Spleen (tissue), 11 donors: ENCODE results near the gene HSD17B14. TPM values are rescaled to one million over a fixed set of nuclear protein-coding genes. Genes with fewer than 3 reads are reported as not detected.
"Not testable (repeated sequence)": the region's sequence is repeated elsewhere in the genome, so short reads cannot be mapped to it uniquely, and the experiment has no call there.

Experiments used
- DNase-seq: peaks from one replicate; pipeline ENCODE4 v3.0.0-alpha.2; 2020
- H3K27ac ChIP-seq, 8 donors: fragments of 200-600 bp; sonication (generic) in 7 of 8; 1 replicate in 4 of 8; 2 replicates in 4 of 8; pipeline versions ENCODE4 v1.5.0 to v1.8.0; 2016 to 2021; ENCODE audit warnings: inconsistent platforms in 4 of 8, mild to moderate bottlenecking in 4 of 8, moderate library complexity in 1 of 8
- H3K27me3 ChIP-seq, 7 donors: fragments of 200-600 bp; sonication (generic) in 6 of 7; replicated peaks in 1 of 7; 1 replicate in 4 of 7; 2 replicates in 3 of 7; pipeline versions ENCODE4 v1.5.0 to v1.8.0; 2016 to 2021; ENCODE audit warnings: inconsistent platforms in 3 of 7, mild to moderate bottlenecking in 1 of 7
- H3K36me3 ChIP-seq, 6 donors: fragments of 200-600 bp; sonication (generic) in 5 of 6; 1 replicate in 4 of 6; 2 replicates in 2 of 6; pipeline versions ENCODE4 v1.5.0 to v1.8.0; 2016 to 2021; ENCODE audit warnings: inconsistent platforms in 2 of 6
- H3K4me1 ChIP-seq, 6 donors: fragments of 200-600 bp; sonication (generic) in 5 of 6; 1 replicate in 3 of 6; 2 replicates in 3 of 6; pipeline versions ENCODE4 v1.5.0 to v1.8.0; 2016 to 2021; ENCODE audit warnings: inconsistent platforms in 3 of 6
- H3K4me3 ChIP-seq, 8 donors: fragments of 200-600 bp; sonication (generic) in 7 of 8; 1 replicate in 4 of 8; 2 replicates in 4 of 8; pipeline versions ENCODE4 v1.5.0 to v1.8.0; 2016 to 2021; ENCODE audit warnings: inconsistent platforms in 4 of 8, mild to moderate bottlenecking in 4 of 8, moderate library complexity in 2 of 8
- H3K9me3 ChIP-seq, 8 donors: fragments of 200-600 bp; sonication (generic) in 7 of 8; 1 replicate in 4 of 8; 2 replicates in 4 of 8; pipeline versions ENCODE4 v1.5.0 to v1.8.0; 2016 to 2021; ENCODE audit warnings: inconsistent platforms in 4 of 8
- POLR2A ChIP-seq, 3 donors: fragments of 450-650 bp; IDR thresholded peaks; one replicate each; pipeline ENCODE4 v1.5.1; 2017; ENCODE audit warnings: antibody characterized with exemption in 3 of 3, mild to moderate bottlenecking in 1 of 3
- POLR2AphosphoS5 ChIP-seq, 3 donors: sonication (generic); formaldehyde crosslinking; IDR thresholded peaks; one replicate each; pipeline ENCODE4 v1.5.1; 2017; ENCODE audit warnings: antibody characterized with exemption in 3 of 3
- WGBS, 5 donors: extraction: QIAGEN DNeasy Blood & Tissue Kit in 3 of 5; methylation state at CpG; one replicate each; pipeline versions ENCODE4 v1.1.5 to v1.1.7; 2013 to 2018; 5-methylcytosine and 5-hydroxymethylcytosine counted together
- intact Hi-C: fragments of 100-400 bp; cut with DNase I; formaldehyde crosslinking; loops from one replicate; pipeline ENCODE4 v1.15.0; 2023; ENCODE audit warnings: low total_unique reads
- polyA plus RNA-seq, 3 donors: library from polyadenylated mRNA; stranded (reverse); fragments of 200-250 nt; gene quantifications; one replicate each; pipeline ENCODE4 v1.2.1, GENCODE V29; 2013
- small RNA-seq, 4 donors: library from RNA; depleted of rRNA; stranded (forward); fragments of <200 nt; gene quantifications; one replicate each; pipeline ENCODE3, GENCODE V24; 2016
- total RNA-seq, 7 donors: library from RNA; depleted of rRNA in 3 of 7; stranded (reverse); fragments of >200 nt in 3 of 7; fragmentation: NEBNext Ultra II Directional in 4 of 7; extraction: Animal tissue kit (Norgen Biotek cat#: 25700) in 4 of 7; gene quantifications; one replicate each; pipeline versions ENCODE4 v1.1.0 to v1.2.1, GENCODE V29; 2016 to 2021
- TF ChIP-seq, protein P1 (sequence below), 11 experiments: fragments of 200-600 bp in 7 of 11; fragments of 450-650 bp in 4 of 11; sonication (generic) in 4 of 11; IDR thresholded peaks in 8 of 11; conservative IDR thresholded peaks in 3 of 11; 1 replicate in 7 of 11; 2 replicates in 4 of 11; pipeline versions ENCODE4 v1.4.0 to v1.8.0; 2016 to 2021; ENCODE audit warnings: antibody characterized with exemption in 11 of 11, inconsistent platforms in 4 of 11, mild to moderate bottlenecking in 1 of 11
- donor health status: healthy with polysubstance abuse.
- donor health status: DM: no; HTN: no; CAD: no; lungs with moderate emphysema.
- donor health status: DM: no; HTN: no; CAD: no.
- donor health status: Bipolar disorder and iron deficiency.
- donor health status: healthy.
- donor health status: DM: no; HTN: no; CAD: no.
- donor health status: DM: yes; HTN: yes; CAD: no.

HSD17B14 gene
- total and polyA plus RNA-seq, 10 donors = 2.4 to 16.5 (median 10.6) TPM

DNA sequence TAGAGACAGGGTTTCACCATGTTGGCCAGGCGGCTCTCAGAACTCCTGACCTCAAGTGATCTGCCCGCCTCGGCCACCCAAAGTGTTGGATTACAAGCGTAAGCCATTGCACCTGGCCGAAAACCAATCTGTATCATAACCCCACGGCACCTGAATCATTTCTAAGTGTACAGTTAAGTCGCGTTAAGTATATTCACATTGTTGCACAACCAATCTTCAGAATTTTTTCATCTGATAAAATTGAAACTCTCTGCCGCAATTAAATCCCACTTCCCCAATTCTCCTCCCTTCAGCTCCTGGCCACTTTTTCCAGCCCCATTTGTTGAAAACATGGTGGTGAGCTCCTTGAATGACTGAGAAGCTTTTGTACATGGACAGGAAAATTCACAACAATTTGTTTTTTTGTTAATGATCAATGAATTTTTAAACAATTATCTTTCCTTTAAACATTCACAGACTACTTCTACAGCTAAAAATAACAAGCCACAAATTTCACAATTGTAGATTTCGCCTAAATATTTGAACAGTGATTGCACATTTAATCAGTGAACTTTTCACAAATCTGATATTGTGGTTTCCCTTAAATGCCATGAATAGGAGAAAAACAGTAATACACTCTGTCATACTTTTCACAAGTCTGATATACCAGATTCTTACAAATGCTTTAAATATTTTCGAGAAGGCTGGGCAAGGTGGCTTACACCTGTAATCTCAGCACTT lies 67.1 kb downstream of the HSD17B14 start:
- DNase-seq = no peak
- H3K4me1 ChIP-seq = peaks cover 0 to 7% (median 0%) of the 10 kb centered on the region in 6 donors
- H3K27me3 ChIP-seq = peaks cover 0 to 32% (median 0%) of the 10 kb centered on the region in 7 donors
- 62 to 83% (median 72%) methylated on average over 11 of the region's 11 CpGs for WGBS, 5 donors
- intact Hi-C loops = no loop called here
- H3K36me3 ChIP-seq = no peaks in the 10 kb centered on the region
- no peaks in the 10 kb centered on the region for H3K9me3 ChIP-seq
- TF ChIP-seq POLR2AphosphoS5 (IDR thresholded peaks at IDR 0.05) (no peak), POLR2A (IDR thresholded peaks at IDR 0.05) (no peak)
- TF ChIP-seq, protein P1, sequence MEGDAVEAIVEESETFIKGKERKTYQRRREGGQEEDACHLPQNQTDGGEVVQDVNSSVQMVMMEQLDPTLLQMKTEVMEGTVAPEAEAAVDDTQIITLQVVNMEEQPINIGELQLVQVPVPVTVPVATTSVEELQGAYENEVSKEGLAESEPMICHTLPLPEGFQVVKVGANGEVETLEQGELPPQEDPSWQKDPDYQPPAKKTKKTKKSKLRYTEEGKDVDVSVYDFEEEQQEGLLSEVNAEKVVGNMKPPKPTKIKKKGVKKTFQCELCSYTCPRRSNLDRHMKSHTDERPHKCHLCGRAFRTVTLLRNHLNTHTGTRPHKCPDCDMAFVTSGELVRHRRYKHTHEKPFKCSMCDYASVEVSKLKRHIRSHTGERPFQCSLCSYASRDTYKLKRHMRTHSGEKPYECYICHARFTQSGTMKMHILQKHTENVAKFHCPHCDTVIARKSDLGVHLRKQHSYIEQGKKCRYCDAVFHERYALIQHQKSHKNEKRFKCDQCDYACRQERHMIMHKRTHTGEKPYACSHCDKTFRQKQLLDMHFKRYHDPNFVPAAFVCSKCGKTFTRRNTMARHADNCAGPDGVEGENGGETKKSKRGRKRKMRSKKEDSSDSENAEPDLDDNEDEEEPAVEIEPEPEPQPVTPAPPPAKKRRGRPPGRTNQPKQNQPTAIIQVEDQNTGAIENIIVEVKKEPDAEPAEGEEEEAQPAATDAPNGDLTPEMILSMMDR (IDR thresholded peaks at IDR 0.05 in 8 of 11, conservative IDR thresholded peaks at IDR 0.05 in 3 of 11) = no peak
- no peak overlapping the region for H3K4me3 ChIP-seq
- H3K27ac ChIP-seq = no peak overlapping the region

DNA sequence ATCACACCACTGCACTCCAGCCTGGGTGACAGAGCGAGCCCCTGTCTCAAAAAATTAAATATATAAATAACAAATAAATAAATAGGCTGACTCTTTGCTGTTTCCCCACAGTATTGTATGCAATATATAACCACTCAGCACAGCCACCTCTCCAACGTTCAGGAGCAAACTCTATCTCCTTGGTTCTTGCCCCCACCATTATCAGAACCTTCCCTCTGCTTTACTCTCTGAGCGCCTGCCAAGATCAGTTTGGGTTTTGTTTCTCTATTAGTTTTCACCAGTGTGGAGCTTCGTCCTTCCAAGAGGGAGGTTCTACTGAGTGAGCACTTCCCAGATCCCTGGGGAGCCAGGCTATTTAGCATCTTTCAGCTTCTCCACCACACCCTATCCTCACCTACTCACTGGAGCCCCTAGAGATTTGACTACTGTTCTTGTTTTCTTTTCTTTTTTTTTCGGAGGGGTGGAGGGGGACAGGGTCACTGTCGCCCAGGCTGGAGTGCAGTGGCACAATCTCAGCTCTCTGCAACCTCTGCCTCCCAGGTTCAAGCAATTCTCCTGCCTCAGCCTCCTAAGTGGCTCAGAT lies 68.0 kb downstream of the HSD17B14 start:
- 53 to 58% (median 54%) methylated on average over 6 of the region's 6 CpGs for WGBS, 5 donors
- H3K9me3 ChIP-seq, H3K4me3 ChIP-seq, H3K36me3 ChIP-seq, H3K4me1 ChIP-seq, H3K27ac ChIP-seq, intact Hi-C loops, DNase-seq: not testable (repeated sequence)
- H3K27me3 ChIP-seq = peaks cover 0 to 32% (median 0%) of the 10 kb centered on the region in 7 donors

DNA sequence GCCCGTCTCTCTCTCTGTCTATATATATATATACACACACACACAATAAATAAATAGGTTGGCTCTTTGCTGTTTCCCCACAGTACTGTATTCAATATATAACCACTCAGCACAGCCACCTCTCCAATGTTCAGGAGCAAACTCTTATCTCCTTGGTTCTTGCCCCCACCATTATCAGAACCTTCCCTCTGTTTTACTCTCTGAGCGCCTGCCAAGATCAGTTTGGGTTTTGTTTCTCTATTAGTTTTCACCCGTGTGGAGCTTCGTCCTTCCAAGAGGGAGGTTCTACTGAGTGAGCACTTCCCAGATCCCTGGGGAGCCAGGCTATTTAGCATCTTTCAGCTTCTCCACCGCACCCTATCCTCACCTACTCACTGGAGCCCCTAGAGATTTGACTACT lies 70.5 kb downstream of the HSD17B14 start:
- H3K27me3 ChIP-seq = peaks cover 0 to 29% (median 0%) of the 10 kb centered on the region in 7 donors
- intact Hi-C loops, H3K9me3 ChIP-seq, H3K4me3 ChIP-seq, DNase-seq, H3K27ac ChIP-seq, H3K36me3 ChIP-seq, H3K4me1 ChIP-seq: not testable (repeated sequence)
- 57 to 69% (median 64%) methylated on average over 4 to 5 of the region's 5 CpGs for WGBS, 5 donors

Small RNAs within 50 kb of the gene (small RNA-seq; reads per million reads assigned to genes)
- gene RNU6-317P = 0 reads per million in 4 donors

Other genes starting within 250 kb of the HSD17B14 start
Only the 30 nearest of the 33 such genes appear.
- gene FAM83E, start 221.4 kb downstream of the HSD17B14 start, total RNA-seq = 1 to 10 TPM in 1 of 7 donors, under 1 TPM in 1, not detected in 5; 0.46 to 2.0 TPM
- under 1 TPM; 0.04 to 0.67 (median 0.20) TPM for gene FAM83E, start 221.4 kb downstream of the HSD17B14 start, polyA plus RNA-seq
- 1,000 to 10,000 TPM; 1,136 to 2,739 (median 1,465) TPM for gene RPL18, start 217.3 kb downstream of the HSD17B14 start, total RNA-seq
- 1,000 to 10,000 TPM; 3,728 to 5,575 (median 5,277) TPM for gene RPL18, start 217.3 kb downstream of the HSD17B14 start, polyA plus RNA-seq
- 10 to 100 TPM; 12.4 to 26.5 (median 23.5) TPM for gene SPHK2, start 217.0 kb downstream of the HSD17B14 start, total RNA-seq
- 10 to 100 TPM in 1 of 3 donors, 1 to 10 TPM in 2; 7.9 to 20.8 (median 9.7) TPM for gene SPHK2, start 217.0 kb downstream of the HSD17B14 start, polyA plus RNA-seq
- 10 to 100 TPM; 11.4 to 29.5 (median 22.5) TPM for gene DBP, start 199.1 kb downstream of the HSD17B14 start, total RNA-seq
- gene DBP, start 199.1 kb downstream of the HSD17B14 start, polyA plus RNA-seq = 10 to 100 TPM; 21.8 to 26.8 (median 24.1) TPM
- gene CA11, start 190.3 kb downstream of the HSD17B14 start, total RNA-seq = 10 to 100 TPM in 2 of 7 donors, 1 to 10 TPM in 5; 1.9 to 10.7 (median 4.4) TPM
- 10 to 100 TPM in 2 of 3 donors, 1 to 10 TPM in 1; 9.7 to 14.5 (median 10.5) TPM for gene CA11, start 190.3 kb downstream of the HSD17B14 start, polyA plus RNA-seq
- gene NTN5, start 163.5 kb downstream of the HSD17B14 start, total RNA-seq = 1 to 10 TPM in 3 of 7 donors, under 1 TPM in 3, not detected in 1; 0.30 to 2.1 (median 1.2) TPM
- 1 to 10 TPM in 1 of 3 donors, under 1 TPM in 2; 0.49 to 1.1 (median 0.51) TPM for gene NTN5, start 163.5 kb downstream of the HSD17B14 start, polyA plus RNA-seq
- gene FUT2, start 140.5 kb downstream of the HSD17B14 start, total RNA-seq = under 1 TPM in 3 of 7 donors, not detected in 4; 0.17 to 0.65 (median 0.38) TPM
- 1 to 10 TPM in 1 of 3 donors, under 1 TPM in 1, not detected in 1; 0.22 to 1.2 TPM for gene FUT2, start 140.5 kb downstream of the HSD17B14 start, polyA plus RNA-seq
- gene MAMSTR, start 116.8 kb downstream of the HSD17B14 start, total RNA-seq = 10 to 100 TPM in 1 of 7 donors, 1 to 10 TPM in 6; 3.1 to 10.3 (median 4.0) TPM
- 10 to 100 TPM in 1 of 3 donors, 1 to 10 TPM in 1, under 1 TPM in 1; 0.93 to 10.7 (median 3.6) TPM for gene MAMSTR, start 116.8 kb downstream of the HSD17B14 start, polyA plus RNA-seq
- gene RASIP1, start 95.9 kb downstream of the HSD17B14 start, total RNA-seq = 10 to 100 TPM; 30.3 to 78.1 (median 39.8) TPM
- 10 to 100 TPM; 15.1 to 62.8 (median 42.1) TPM for gene RASIP1, start 95.9 kb downstream of the HSD17B14 start, polyA plus RNA-seq
- gene IZUMO1, start 89.6 kb downstream of the HSD17B14 start, total RNA-seq = 1 to 10 TPM in 5 of 7 donors, under 1 TPM in 1, not detected in 1; 0.84 to 5.3 (median 1.8) TPM
- gene IZUMO1, start 89.6 kb downstream of the HSD17B14 start, polyA plus RNA-seq = 1 to 10 TPM in 1 of 3 donors, under 1 TPM in 2; 0.26 to 1.0 (median 0.50) TPM
- 10 to 100 TPM in 4 of 7 donors, 1 to 10 TPM in 3; 5.6 to 22.9 (median 10.0) TPM for gene FUT1, start 83.8 kb downstream of the HSD17B14 start, total RNA-seq
- gene FUT1, start 83.8 kb downstream of the HSD17B14 start, polyA plus RNA-seq = 1 to 10 TPM; 1.0 to 6.5 (median 2.7) TPM
- not detected for gene FGF21, start 81.0 kb downstream of the HSD17B14 start, total RNA-seq
- not detected for gene FGF21, start 81.0 kb downstream of the HSD17B14 start, polyA plus RNA-seq
- 10 to 100 TPM; 15.5 to 25.3 (median 20.4) TPM for gene BCAT2, start 25.5 kb downstream of the HSD17B14 start, total RNA-seq
- gene BCAT2, start 25.5 kb downstream of the HSD17B14 start, polyA plus RNA-seq = 10 to 100 TPM; 25.5 to 31.7 (median 29.4) TPM
- gene PLEKHA4, start 32.1 kb upstream of the HSD17B14 start, total RNA-seq = 10 to 100 TPM in 6 of 7 donors, 1 to 10 TPM in 1; 8.6 to 24.2 (median 16.0) TPM
- gene PLEKHA4, start 32.1 kb upstream of the HSD17B14 start, polyA plus RNA-seq = 10 to 100 TPM; 12.2 to 20.6 (median 13.8) TPM
- gene PPP1R15A, start 35.9 kb upstream of the HSD17B14 start, total RNA-seq = 10 to 100 TPM; 30.2 to 74.2 (median 47.6) TPM
- 10 to 100 TPM; 18.5 to 54.5 (median 21.5) TPM for gene PPP1R15A, start 35.9 kb upstream of the HSD17B14 start, polyA plus RNA-seq
- 1 to 10 TPM in 3 of 7 donors, under 1 TPM in 3, not detected in 1; 0.34 to 5.0 (median 1.3) TPM for gene TULP2, start 62.3 kb upstream of the HSD17B14 start, total RNA-seq
- gene TULP2, start 62.3 kb upstream of the HSD17B14 start, polyA plus RNA-seq = under 1 TPM in 2 of 3 donors, not detected in 1; 0.14 to 0.32 TPM
- 100 to 1,000 TPM; 217 to 321 (median 268) TPM for gene NUCB1, start 63.8 kb upstream of the HSD17B14 start, total RNA-seq
- 100 to 1,000 TPM in 1 of 3 donors, 10 to 100 TPM in 2; 67.6 to 125 (median 72.4) TPM for gene NUCB1, start 63.8 kb upstream of the HSD17B14 start, polyA plus RNA-seq
- 1 to 10 TPM in 4 of 7 donors, under 1 TPM in 2, not detected in 1; 0.51 to 4.5 (median 2.5) TPM for gene DHDH, start 97.2 kb upstream of the HSD17B14 start, total RNA-seq
- gene DHDH, start 97.2 kb upstream of the HSD17B14 start, polyA plus RNA-seq = 1 to 10 TPM; 1.2 to 2.6 (median 1.2) TPM
- 100 to 1,000 TPM in 6 of 7 donors, 10 to 100 TPM in 1; 65.9 to 158 (median 113) TPM for gene BAX, start 118.4 kb upstream of the HSD17B14 start, total RNA-seq
- gene BAX, start 118.4 kb upstream of the HSD17B14 start, polyA plus RNA-seq = 100 to 1,000 TPM; 131 to 219 (median 177) TPM
- gene FTL, start 128.8 kb upstream of the HSD17B14 start, total RNA-seq = over 10,000 TPM in 2 of 7 donors, 1,000 to 10,000 TPM in 5; 4,960 to 10,995 (median 6,703) TPM
- over 10,000 TPM in 1 of 3 donors, 1,000 to 10,000 TPM in 2; 5,646 to 14,078 (median 8,665) TPM for gene FTL, start 128.8 kb upstream of the HSD17B14 start, polyA plus RNA-seq
- gene GYS1, start 156.8 kb upstream of the HSD17B14 start, total RNA-seq = 10 to 100 TPM; 23.3 to 47.1 (median 32.1) TPM
- gene GYS1, start 156.8 kb upstream of the HSD17B14 start, polyA plus RNA-seq = 10 to 100 TPM; 11.9 to 20.0 (median 15.1) TPM
- 10 to 100 TPM; 32.0 to 46.9 (median 38.4) TPM for gene RUVBL2, start 157.4 kb upstream of the HSD17B14 start, total RNA-seq
- 10 to 100 TPM; 46.7 to 58.4 (median 53.5) TPM for gene RUVBL2, start 157.4 kb upstream of the HSD17B14 start, polyA plus RNA-seq
- gene LHB, start 180.6 kb upstream of the HSD17B14 start, total RNA-seq = under 1 TPM in 1 of 7 donors, not detected in 6; 0.79 TPM
- 1 to 10 TPM in 2 of 3 donors, under 1 TPM in 1; 0.50 to 1.5 (median 1.5) TPM for gene LHB, start 180.6 kb upstream of the HSD17B14 start, polyA plus RNA-seq
- not detected for gene CGB3, start 187.8 kb upstream of the HSD17B14 start, total RNA-seq
- not detected for gene CGB3, start 187.8 kb upstream of the HSD17B14 start, polyA plus RNA-seq
- gene CGB2, start 195.4 kb upstream of the HSD17B14 start, total RNA-seq = not detected
- gene CGB2, start 195.4 kb upstream of the HSD17B14 start, polyA plus RNA-seq = not detected
- gene CGB1, start 200.4 kb upstream of the HSD17B14 start, total RNA-seq = not detected
- gene CGB1, start 200.4 kb upstream of the HSD17B14 start, polyA plus RNA-seq = under 1 TPM in 1 of 3 donors, not detected in 2; 0.35 TPM
- not detected for gene CGB5, start 207.4 kb upstream of the HSD17B14 start, total RNA-seq
- gene CGB5, start 207.4 kb upstream of the HSD17B14 start, polyA plus RNA-seq = not detected
- gene CGB8, start 212.6 kb upstream of the HSD17B14 start, total RNA-seq = not detected
- gene CGB8, start 212.6 kb upstream of the HSD17B14 start, polyA plus RNA-seq = not detected
- not detected for gene CGB7, start 221.3 kb upstream of the HSD17B14 start, total RNA-seq
- gene CGB7, start 221.3 kb upstream of the HSD17B14 start, polyA plus RNA-seq = under 1 TPM in 2 of 3 donors, not detected in 1; 0.03 to 0.06 TPM
- not detected for gene NTF4, start 228.3 kb upstream of the HSD17B14 start, total RNA-seq
- not detected for gene NTF4, start 228.3 kb upstream of the HSD17B14 start, polyA plus RNA-seq